MV-4-11 (cell line): ENCODE measurements around the gene PHACTR3.

Source experiments
- DNase-seq: peaks from one replicate; lab custom pipeline; 2025; lab: John Stamatoyannopoulos, UW

PHACTR3 gene

GRCh38 chr20:59647271-59647670, 42.9 kb downstream of the PHACTR3 start:
- DNase-seq = no peak

- no peak for DNase-seq
Measured at GRCh38 chr20:59648466-59649070, 44.2 kb downstream of the PHACTR3 start.

GRCh38 chr20:59650418-59650817, 46.1 kb downstream of the PHACTR3 start:
- no peak for DNase-seq

GRCh38 chr20:59652381-59652780, 48.0 kb downstream of the PHACTR3 start:
- DNase-seq = no peak

- no peak for DNase-seq
Measured at GRCh38 chr20:59656417-59656816, 52.1 kb downstream of the PHACTR3 start.

GRCh38 chr20:59657459-59658046, 53.2 kb downstream of the PHACTR3 start:
- no peak for DNase-seq

GRCh38 chr20:59660471-59660870, 56.1 kb downstream of the PHACTR3 start:
- no peak for DNase-seq

- no peak for DNase-seq
Measured at GRCh38 chr20:59661153-59661552, 56.8 kb downstream of the PHACTR3 start.

- DNase-seq = no peak
Measured at GRCh38 chr20:59661621-59662020, 57.3 kb downstream of the PHACTR3 start.

GRCh38 chr20:59662161-59662560, 57.8 kb downstream of the PHACTR3 start:
- no peak for DNase-seq

GRCh38 chr20:59662856-59663512, 58.6 kb downstream of the PHACTR3 start:
- no peak for DNase-seq

GRCh38 chr20:59663513-59664060, 59.2 kb downstream of the PHACTR3 start:
- no peak for DNase-seq

GRCh38 chr20:59664421-59664941, 60.1 kb downstream of the PHACTR3 start:
- DNase-seq = no peak

GRCh38 chr20:59665656-59666555, 61.6 kb downstream of the PHACTR3 start:
- DNase-seq = no peak

GRCh38 chr20:59666586-59666985, 62.2 kb downstream of the PHACTR3 start:
- no peak for DNase-seq

GRCh38 chr20:59667131-59667530, 62.8 kb downstream of the PHACTR3 start:
- no peak for DNase-seq

GRCh38 chr20:59667981-59668515, 63.7 kb downstream of the PHACTR3 start:
- no peak for DNase-seq

- no peak for DNase-seq
Measured at GRCh38 chr20:59668926-59669850, 64.8 kb downstream of the PHACTR3 start.

GRCh38 chr20:59670786-59671492, 66.6 kb downstream of the PHACTR3 start:
- DNase-seq = no peak
